Neuronal stem cell (in vitro differentiated cells): ENCODE results near the gene MAPKBP1.

ENCODE experiments used
- DNase-seq: peaks from one replicate; pipeline ENCODE4 v3.0.0-alpha.2; 2013; ENCODE audit warnings: low spot score
- H2AFZ ChIP-seq: one replicate; pipeline ENCODE4 v1.6.1; 2013; ENCODE audit warnings: mild to moderate bottlenecking, low read length, inconsistent platforms
- H2AK5ac ChIP-seq: 2 replicates; pipeline ENCODE4 v1.6.1; 2013; ENCODE audit warnings: low read depth, mild to moderate bottlenecking, inconsistent platforms, low read length, moderate library complexity, mixed read lengths
- H2BK120ac ChIP-seq: 2 replicates; pipeline ENCODE4 v1.6.1; 2013; ENCODE audit warnings: low read depth, mild to moderate bottlenecking, inconsistent platforms, low read length, moderate library complexity, mixed read lengths
- H2BK12ac ChIP-seq: one replicate; pipeline ENCODE4 v1.6.1; 2013; ENCODE audit warnings: low read length, inconsistent platforms
- H2BK15ac ChIP-seq: 2 replicates; pipeline ENCODE4 v1.6.1; 2013; ENCODE audit warnings: mild to moderate bottlenecking, low read length, inconsistent platforms, mixed read lengths
- H2BK5ac ChIP-seq: one replicate; pipeline ENCODE4 v1.6.1; 2013; ENCODE audit warnings: inconsistent platforms, mild to moderate bottlenecking, low read length, moderate library complexity
- H3K14ac ChIP-seq: one replicate; pipeline ENCODE4 v1.6.1; 2013; ENCODE audit warnings: low read length, inconsistent platforms
- H3K18ac ChIP-seq: 2 replicates; pipeline ENCODE4 v1.6.1; 2013; ENCODE audit warnings: low read length, inconsistent platforms
- H3K23ac ChIP-seq: 2 replicates; pipeline ENCODE4 v1.6.1; 2013; ENCODE audit warnings: low read depth, mild to moderate bottlenecking, mixed read lengths, low read length, inconsistent platforms; ENCODE audit not compliant: poor library complexity
- H3K27ac ChIP-seq: replicated peaks from 3 replicates; pipeline ENCODE4 v1.5.1; 2013; ENCODE audit warnings: low read length, inconsistent platforms
- H3K27me3 ChIP-seq, 3 experiments: 2 replicates each; pipeline ENCODE4 v1.6.1; 2013; ENCODE audit warnings: low read length in 3 of 3, mild to moderate bottlenecking in 2 of 3, inconsistent platforms in 1 of 3, low read depth in 1 of 3, mixed read lengths in 1 of 3, moderate library complexity in 1 of 3; ENCODE audit not compliant: control insufficient read depth in 3 of 3, insufficient read depth in 3 of 3
- H3K36me3 ChIP-seq, 2 donors: replicated peaks in 1 of 2; 2 replicates each; pipeline ENCODE4 v1.6.1; 2013; ENCODE audit warnings: low read length in 2 of 2; ENCODE audit not compliant: control insufficient read depth in 2 of 2, insufficient read depth in 2 of 2
- H3K4ac ChIP-seq: 2 replicates; pipeline ENCODE4 v1.6.1; 2013; ENCODE audit warnings: inconsistent platforms, mild to moderate bottlenecking, low read length, moderate library complexity
- H3K4me1 ChIP-seq, 2 donors: 1 replicate in 1 of 2; 2 replicates in 1 of 2; pipeline ENCODE4 v1.6.1; 2013; ENCODE audit warnings: low read length in 2 of 2, low read depth in 1 of 2; ENCODE audit not compliant: control insufficient read depth in 2 of 2, insufficient read depth in 1 of 2
- H3K4me2 ChIP-seq: one replicate; pipeline ENCODE4 v1.6.1; 2013; ENCODE audit warnings: mild to moderate bottlenecking, low read length, inconsistent platforms; ENCODE audit not compliant: insufficient read depth, poor library complexity, severe bottlenecking
- H3K4me3 ChIP-seq, 2 donors: 2 replicates each; pipeline ENCODE4 v1.5.1; 2013; ENCODE audit warnings: low read length in 2 of 2, mild to moderate bottlenecking in 2 of 2, inconsistent platforms in 1 of 2, moderate library complexity in 1 of 2
- H3K79me1 ChIP-seq: one replicate; pipeline ENCODE4 v1.6.1; 2013; ENCODE audit warnings: low read depth, mild to moderate bottlenecking, inconsistent platforms, low read length, moderate library complexity
- H3K9ac ChIP-seq: one replicate; pipeline ENCODE4 v1.6.1; 2013; ENCODE audit warnings: mild to moderate bottlenecking, low read depth, low read length, inconsistent platforms; ENCODE audit not compliant: poor library complexity
- H3K9me3 ChIP-seq, 2 donors: replicated peaks in 1 of 2; 2 replicates each; pipeline versions ENCODE3 to v1.6.1; 2013; ENCODE audit warnings: low read length in 2 of 2, mild to moderate bottlenecking in 2 of 2, inconsistent platforms in 1 of 2, low read depth in 1 of 2, mixed read lengths in 1 of 2, moderate library complexity in 1 of 2; ENCODE audit not compliant: control insufficient read depth in 2 of 2, insufficient read depth in 1 of 2
- H4K8ac ChIP-seq: one replicate; pipeline ENCODE4 v1.6.1; 2013; ENCODE audit warnings: low read depth, mild to moderate bottlenecking, inconsistent platforms, low read length, moderate library complexity
- H4K91ac ChIP-seq: one replicate; pipeline ENCODE4 v1.6.1; 2013; ENCODE audit warnings: low read length, low read depth, mild to moderate bottlenecking, inconsistent platforms; ENCODE audit not compliant: poor library complexity
- WGBS, 2 donors: extraction: QIAGEN DNeasy Blood & Tissue Kit; methylation state at CpG; one replicate each; pipeline ENCODE4 v1.1.7; 2013; ENCODE audit warnings: missing lambda C conversion rate in 2 of 2, mixed read lengths in 1 of 2; ENCODE audit not compliant: insufficient read length in 2 of 2, insufficient replicate concordance in 1 of 2; ENCODE audit errors: extremely low coverage in 2 of 2; 5-methylcytosine and 5-hydroxymethylcytosine counted together

MAPKBP1 gene

DNA sequence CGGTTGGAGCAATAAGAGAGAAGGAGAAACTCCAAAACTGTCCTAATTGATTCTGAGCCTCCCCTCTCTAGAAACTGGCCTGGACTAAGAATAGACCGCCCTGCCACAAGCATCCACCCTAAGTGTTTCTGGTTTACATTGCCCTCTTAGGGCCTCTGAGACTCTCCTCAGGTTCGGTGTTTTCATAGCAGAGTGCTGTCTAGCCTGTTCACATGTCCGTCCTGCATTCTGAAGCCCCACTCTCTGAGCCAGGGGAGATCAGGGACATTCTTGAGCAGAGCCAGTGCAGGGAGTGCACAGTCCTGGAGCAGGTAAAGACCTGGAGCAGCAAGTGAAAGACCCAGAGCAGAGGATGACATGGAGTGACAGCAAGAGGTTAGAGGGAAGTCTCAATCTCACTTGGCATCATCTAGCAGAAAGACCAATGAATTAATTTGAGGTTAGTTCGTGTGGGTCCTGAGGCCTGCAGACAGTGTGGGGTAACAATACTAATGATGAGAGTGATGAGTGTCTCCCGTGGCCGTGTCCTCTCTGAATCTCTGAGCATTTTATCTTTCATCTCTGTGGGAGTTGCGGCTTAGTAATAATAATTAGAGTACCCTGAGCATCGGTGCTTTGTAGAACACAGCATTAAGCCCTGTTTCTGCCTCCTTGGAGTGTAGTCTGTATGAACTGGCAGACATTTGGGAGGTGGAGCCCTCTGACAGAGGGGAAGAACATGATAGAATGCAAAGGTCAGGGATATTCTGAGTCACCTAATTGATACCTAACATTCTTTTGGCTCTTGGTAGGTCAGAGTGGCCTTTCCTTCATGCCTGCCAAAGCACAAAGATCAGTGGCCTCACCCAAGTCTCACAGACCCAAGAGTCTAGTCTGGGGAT is 24.6 kb downstream of the MAPKBP1 start:
- no peak for DNase-seq
- no CpG with 5 or more reads among the region's 9 CpGs for WGBS, 2 donors
- no peak overlapping the region for H2BK120ac ChIP-seq

DNA sequence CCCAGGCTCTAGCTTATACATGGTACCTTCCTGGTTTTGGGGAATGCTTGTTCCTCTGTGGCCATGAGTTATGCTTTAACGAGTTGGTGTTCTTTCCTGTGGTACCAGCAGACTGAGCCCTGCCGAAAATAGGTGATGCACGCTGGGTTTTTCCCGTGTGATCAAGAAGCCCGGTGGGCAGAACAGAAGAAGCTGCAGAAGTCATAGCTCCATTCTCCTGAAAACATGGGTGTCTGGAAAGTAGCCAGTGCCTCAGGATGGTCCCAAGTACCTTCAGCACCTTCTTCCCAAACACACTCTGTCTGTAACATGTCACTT is 25.2 kb downstream of the MAPKBP1 start:
- no peak overlapping the region for H2BK5ac ChIP-seq

More for the DNA sequence above, 24.6 kb downstream of the MAPKBP1 start:
- Histone ChIP-seq H2AFZ (no peak overlapping the region), H3K9ac (no peak overlapping the region), H2BK12ac (no peak overlapping the region), H3K14ac (no peak overlapping the region), H3K9me3 (peaks cover 0 to 7% of the 10 kb centered on the region in 2 donors), H2BK15ac (no peak overlapping the region), H4K8ac (no peak overlapping the region), H3K4me2 (no peak overlapping the region), H3K4me1 (no peaks in the 10 kb centered on the region), H3K36me3 (peaks cover 0 to 12% of the 10 kb centered on the region in 2 donors), H3K27me3 (no peaks in the 10 kb centered on the region), H4K91ac (no peak overlapping the region), H2AK5ac (no peak overlapping the region), H3K4me3 (no peak overlapping the region), H3K79me1 (no peaks in the 10 kb centered on the region), H3K4ac (no peak overlapping the region), H2BK5ac (no peak overlapping the region), H3K23ac (no peak overlapping the region), H3K18ac (no peak overlapping the region), H3K27ac (no peak overlapping the region)

DNA sequence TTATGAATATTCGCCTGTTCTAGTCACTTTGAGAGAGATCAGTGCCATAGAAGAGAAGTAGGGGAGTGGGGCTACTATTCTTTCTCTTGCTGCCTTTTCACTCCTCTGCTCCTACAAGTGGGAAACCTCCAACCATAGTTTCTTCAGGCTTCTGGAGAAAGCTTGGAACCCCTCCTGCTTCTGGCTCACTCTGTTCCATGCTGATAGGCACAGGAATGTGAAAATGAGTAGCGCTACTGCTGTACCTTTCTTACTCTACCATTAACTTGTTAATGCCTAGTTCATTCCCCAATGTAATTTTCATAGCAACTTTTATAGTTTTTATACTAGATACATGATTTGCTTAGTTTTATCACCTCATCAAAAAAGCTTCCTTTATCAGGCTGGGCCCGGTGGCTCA is 26.9 kb downstream of the MAPKBP1 start:
- peaks cover 0 to 4% of the 10 kb centered on the region in 2 donors for H3K4me1 ChIP-seq
- H3K18ac ChIP-seq = no peak overlapping the region
- WGBS, 2 donors = no CpG with 5 or more reads among the region's 3 CpGs

More for the DNA sequence above, 25.2 kb downstream of the MAPKBP1 start:
- Histone ChIP-seq H2BK120ac (no peak overlapping the region), H3K79me1 (no peaks in the 10 kb centered on the region), H2BK15ac (no peak overlapping the region), H3K23ac (no peak overlapping the region), H4K8ac (no peak overlapping the region), H3K4me2 (no peak overlapping the region), H3K4me1 (peaks cover 0 to 2% of the 10 kb centered on the region in 2 donors), H3K9me3 (peaks cover 0 to 7% of the 10 kb centered on the region in 2 donors), H3K14ac (no peak overlapping the region), H2AK5ac (no peak overlapping the region), H2BK12ac (no peak overlapping the region), H3K9ac (no peak overlapping the region), H2AFZ (no peak overlapping the region), H3K36me3 (peaks cover 0 to 12% of the 10 kb centered on the region in 2 donors), H3K4ac (no peak overlapping the region), H3K4me3 (no peak overlapping the region), H3K27me3 (no peaks in the 10 kb centered on the region), H4K91ac (no peak overlapping the region), H3K18ac (no peak overlapping the region), H3K27ac (no peak overlapping the region)
- WGBS, 2 donors = no CpG with 5 or more reads among the region's 5 CpGs
- DNase-seq = no peak

DNA sequence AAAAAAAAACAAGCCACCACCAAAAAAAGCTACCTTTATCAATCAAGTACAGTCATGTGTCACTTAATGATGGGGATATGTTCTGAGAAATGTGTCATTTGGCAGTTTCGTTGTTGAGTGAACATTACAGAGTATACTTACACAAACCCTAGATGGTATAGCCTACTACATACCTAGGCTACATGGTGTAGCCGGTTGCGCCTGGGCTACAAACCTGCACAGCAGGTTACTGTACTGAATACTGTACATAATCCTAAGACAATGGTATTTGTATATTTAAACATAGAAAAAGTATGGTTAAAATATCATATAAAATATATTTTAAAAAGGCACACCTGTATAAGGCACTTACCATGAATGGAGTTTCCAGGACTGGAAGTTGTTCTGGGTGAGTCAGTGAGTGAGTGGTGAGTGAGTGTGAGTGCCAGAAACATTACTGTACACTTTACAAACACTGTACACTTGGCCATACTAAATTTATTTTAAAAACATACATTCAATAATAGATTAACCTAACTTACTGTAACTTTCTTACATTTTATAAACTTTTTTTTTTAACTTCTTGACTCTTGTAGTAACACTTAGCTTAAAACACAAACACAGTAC is 27.7 kb downstream of the MAPKBP1 start:
- Histone ChIP-seq H3K79me1 (no peaks in the 10 kb centered on the region), H3K23ac (no peak overlapping the region), H2BK120ac (no peak overlapping the region), H3K4me3 (no peak overlapping the region), H2AK5ac (no peak overlapping the region), H3K4ac (no peak overlapping the region), H3K27me3 (no peaks in the 10 kb centered on the region), H3K27ac (no peak overlapping the region), H2BK5ac (no peak overlapping the region), H4K91ac (no peak overlapping the region), H3K4me1 (peaks cover 0 to 4% of the 10 kb centered on the region in 2 donors), H2AFZ (no peak overlapping the region), H2BK12ac (no peak overlapping the region), H3K14ac (no peak overlapping the region), H3K18ac (no peak overlapping the region), H4K8ac (no peak overlapping the region), H2BK15ac (no peak overlapping the region), H3K9ac (no peak overlapping the region), H3K9me3 (peaks cover 0 to 7% of the 10 kb centered on the region in 2 donors), H3K36me3 (peaks cover 0 to 12% of the 10 kb centered on the region in 2 donors), H3K4me2 (no peak overlapping the region)
- DNase-seq = no peak
- no CpG with 5 or more reads among the region's 3 CpGs for WGBS, 2 donors

More for the DNA sequence above, 26.9 kb downstream of the MAPKBP1 start:
- Histone ChIP-seq H3K79me1 (no peaks in the 10 kb centered on the region), H2AFZ (no peak overlapping the region), H3K14ac (no peak overlapping the region), H3K36me3 (peaks cover 0 to 12% of the 10 kb centered on the region in 2 donors), H3K9ac (no peak overlapping the region), H3K4ac (no peak overlapping the region), H2BK12ac (no peak overlapping the region), H2BK120ac (no peak overlapping the region), H3K9me3 (peaks cover 0 to 7% of the 10 kb centered on the region in 2 donors), H3K23ac (no peak overlapping the region), H3K27ac (no peak overlapping the region), H2AK5ac (no peak overlapping the region), H4K8ac (no peak overlapping the region), H2BK15ac (no peak overlapping the region), H2BK5ac (no peak overlapping the region), H3K4me2 (no peak overlapping the region), H4K91ac (no peak overlapping the region), H3K4me3 (no peak overlapping the region), H3K27me3 (no peaks in the 10 kb centered on the region)
- DNase-seq = no peak
